GM13976 (cell line): ENCODE measurements around the gene OCRL.
A peak's percentile ranks its signal among the peaks of the same experiment; 100 is the strongest.

Source experiments
- DNase-seq: peaks from one replicate; pipeline ENCODE4 v3.0.0; 2012; ENCODE audit warnings: low spot score
- CTCF ChIP-seq: IDR thresholded peaks from 2 replicates; pipeline ENCODE4 v1.5.1; 2012; ENCODE audit warnings: borderline replicate concordance, mild to moderate bottlenecking; ENCODE audit not compliant: insufficient read depth; ENCODE audit errors: extremely low read depth, missing control alignments, control extremely low read depth
- in situ Hi-C: fragments of 300-500 bp; cut with MboI; formaldehyde crosslinking; loops from one replicate; pipeline ENCODE4 v1.12.0; 2022; ENCODE audit warnings: low sequenced_read_pairs, mixed read lengths, inconsistent platforms; ENCODE audit not compliant: unreplicated experiment

Gene OCRL

DNA sequence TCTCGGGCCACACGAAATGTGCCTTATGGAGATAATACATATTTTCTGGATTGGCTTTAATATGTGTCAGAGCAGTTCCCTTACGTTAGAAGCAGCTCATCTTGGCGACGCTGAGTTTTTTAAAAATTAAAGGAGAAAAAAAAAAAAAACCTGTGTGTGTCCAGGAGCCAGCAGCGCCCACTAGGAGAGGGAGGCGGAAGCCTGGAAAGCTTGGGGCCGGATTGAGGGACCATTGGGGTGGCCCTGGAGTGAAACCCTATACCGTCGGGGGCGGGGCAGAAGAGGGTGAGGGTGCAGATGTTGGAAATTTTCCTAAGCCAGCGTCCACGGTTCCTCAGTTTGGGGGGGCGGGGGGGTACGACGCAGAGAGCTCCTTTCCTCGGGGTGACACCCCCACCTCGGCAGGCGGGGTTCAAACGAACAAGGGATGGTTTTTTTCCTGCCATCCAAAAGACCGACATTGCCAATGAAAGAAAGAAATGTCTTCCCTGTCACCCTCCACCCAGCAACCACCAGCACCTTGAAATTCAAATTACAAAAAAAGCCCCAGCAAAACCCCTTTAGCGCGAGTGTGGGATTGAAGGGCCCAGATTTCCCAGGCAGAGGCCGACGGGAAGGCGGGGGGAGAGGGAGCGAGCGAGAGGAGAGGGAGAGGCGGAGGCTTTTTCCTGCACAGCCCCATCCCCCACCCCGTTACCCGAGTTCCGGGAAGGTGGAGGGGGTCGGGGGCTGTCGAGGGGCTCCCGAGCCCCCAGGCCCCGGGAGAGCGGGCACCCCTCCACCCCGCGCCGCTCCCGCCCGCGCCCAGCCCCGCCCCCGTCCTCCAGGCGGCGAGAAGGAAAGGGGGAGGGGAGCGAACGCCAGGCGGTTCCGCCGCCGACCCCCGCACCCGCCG lies 17.6 kb upstream of the OCRL start:
- in situ Hi-C loops = no loop called here
- no peak for TF ChIP-seq CTCF
- DNase-seq = peak; percentile 27

DNA sequence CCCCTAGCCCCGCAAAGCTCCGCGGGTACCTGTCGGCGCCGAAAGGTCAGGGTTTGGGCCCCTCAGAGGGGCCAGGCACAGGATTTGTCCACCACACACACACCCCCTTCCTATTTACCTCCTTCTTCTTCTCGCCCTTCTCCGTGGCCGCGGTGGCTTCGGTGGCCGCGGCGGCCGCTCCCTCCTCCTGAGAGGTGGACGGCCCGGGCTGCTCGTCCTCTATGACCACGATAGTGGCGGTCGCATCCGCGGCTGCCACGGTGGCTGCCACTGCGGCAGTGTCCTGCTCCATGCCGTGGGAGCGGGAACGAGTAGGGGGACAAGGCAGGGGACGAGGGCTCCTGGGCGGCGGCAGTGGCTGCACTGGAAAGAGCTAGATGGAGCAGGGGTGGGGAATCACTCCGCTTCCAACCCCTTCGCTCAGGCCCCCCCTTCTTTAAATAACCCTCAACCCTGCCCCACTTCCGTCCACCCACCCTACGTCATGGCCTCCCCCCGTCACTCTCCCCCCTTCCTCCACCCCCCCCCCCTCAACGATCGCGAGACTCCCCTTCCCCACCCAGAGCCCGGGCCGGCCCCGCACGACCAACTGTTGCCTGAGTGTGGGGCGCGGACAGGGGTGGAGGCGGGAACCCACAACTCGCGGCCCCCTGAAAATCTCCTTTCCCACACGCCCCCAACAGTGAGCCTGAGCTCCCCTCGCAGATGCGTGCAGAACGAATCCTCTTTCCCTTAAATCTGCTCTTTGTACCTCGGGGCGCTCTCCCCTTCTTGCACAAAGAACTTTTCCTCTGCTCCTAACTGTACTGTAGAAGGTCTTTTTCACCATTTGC lies 16.8 kb upstream of the OCRL start, which contains the start of gene SMARCA1:
Gene SMARCA1 (minus strand): TSS at position 412 of the 833 bp plus-strand sequence. CDS start 120 bp downstream, at position 292.
- in situ Hi-C loops = no loop called here
- DNase-seq = peak; percentile 45
- no peak for TF ChIP-seq CTCF

DNA sequence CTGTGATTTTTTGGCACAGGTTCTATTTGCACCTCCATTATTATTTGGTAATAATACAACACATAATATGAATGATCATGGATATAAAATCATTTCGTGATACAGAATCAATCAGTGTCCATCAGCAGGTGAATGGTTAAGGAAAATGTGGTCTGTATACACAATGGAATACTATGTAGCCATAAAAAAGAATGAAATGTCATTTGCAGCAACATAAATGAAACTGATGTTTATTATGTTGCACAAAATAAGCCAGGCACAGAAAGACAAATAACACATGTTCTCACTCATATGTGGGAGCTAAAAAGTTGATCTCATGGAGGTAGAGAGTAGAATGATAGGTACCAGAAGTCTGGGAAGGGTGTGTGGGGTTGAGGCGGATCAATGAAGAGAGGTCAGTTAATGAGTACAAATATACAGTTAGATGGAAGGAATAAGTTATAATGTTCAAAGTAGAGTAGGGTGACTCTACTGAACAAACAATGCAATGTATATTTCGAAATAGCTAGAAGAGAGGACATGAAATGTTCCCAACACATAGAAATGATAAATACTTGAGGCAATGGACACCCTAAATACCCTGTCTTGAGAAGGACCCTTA lies 15.7 kb upstream of the OCRL start:
- no peak for DNase-seq
- no peak for TF ChIP-seq CTCF
- in situ Hi-C loops = no loop called here

GRCh38 chrX:129525162-129525561 lies 14.9 kb upstream of the OCRL start:
- TF ChIP-seq CTCF = no peak
- in situ Hi-C loops = no loop called here
- DNase-seq = no peak

DNA sequence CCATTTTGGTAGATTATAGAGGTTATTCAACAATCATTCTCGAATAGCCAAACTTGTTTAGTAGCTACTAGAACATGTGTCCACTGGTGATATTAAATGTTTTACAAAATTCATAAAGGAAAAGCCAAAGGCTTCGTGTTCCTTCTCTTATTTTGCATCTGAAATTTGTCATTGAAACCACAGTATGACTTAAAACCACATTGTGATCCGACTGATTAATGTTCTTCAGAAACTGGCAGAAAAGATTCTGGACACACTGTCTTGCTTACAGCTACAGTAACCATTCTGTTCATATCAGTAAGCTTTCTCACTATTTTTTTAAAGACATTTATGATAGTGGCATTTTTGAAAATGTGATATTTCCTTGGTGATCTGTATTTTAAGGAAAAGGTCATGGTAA lies 14.2 kb upstream of the OCRL start:
- in situ Hi-C loops = no loop called here

More for the DNA sequence above, 14.2 kb upstream of the OCRL start:
- DNase-seq = no peak
- TF ChIP-seq CTCF = no peak
